ENCODE results near the gene DPP10. TPM values are rescaled to one million over a fixed set of nuclear protein-coding genes. Genes with fewer than 3 reads are reported as not detected.

DPP10 gene
- total and polyA plus RNA-seq, 10 of the 15 experiments (the other 5 are each of a cell fraction or from before 2014, with no cell fraction given) = not detected

DNA sequence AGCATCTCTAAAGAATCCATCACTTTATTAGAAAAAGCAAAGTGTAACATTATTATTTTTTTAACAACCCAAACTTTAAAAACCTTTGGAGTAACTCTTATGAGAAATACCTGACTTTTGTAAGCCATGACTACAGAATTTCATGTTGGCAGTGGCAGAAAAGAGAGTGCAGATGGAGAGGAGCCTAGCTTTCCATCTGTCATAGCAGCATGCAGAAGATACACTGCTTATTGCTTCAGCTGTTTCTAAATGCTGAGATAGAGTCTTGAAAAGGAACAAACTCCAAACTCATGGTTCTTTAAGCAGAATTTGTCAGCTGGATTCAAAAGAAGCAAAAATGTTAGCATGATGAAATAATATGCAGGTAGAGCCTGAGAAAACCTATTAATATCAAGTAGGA lies 1130.3 kb downstream of the DPP10 start:
- POLR2A ChIA-PET = no interaction called here
- DNase-seq (ENCODE audit: low read depth, low spot score) (no peak), FAIRE-seq (no peak), ATAC-seq (no peak)
- H3K9me3 ChIP-seq (replicated peaks; ENCODE audit: control insufficient read depth, insufficient read depth, low read length) = no peaks in the 10 kb centered on the region
- H3K27me3 ChIP-seq (replicated peaks in 1 of 2; ENCODE audit: control insufficient read depth in 2 of 2, insufficient read depth in 2 of 2, low read length in 1 of 2) = no peaks in the 10 kb centered on the region
- no peak overlapping the region for H3K9ac ChIP-seq (ENCODE audit: control insufficient read depth, insufficient read depth, low read length)
- no peak overlapping the region for H2AFZ ChIP-seq (ENCODE audit: control insufficient read depth, low read depth, low read length)
- H3K27ac ChIP-seq (ENCODE audit: control insufficient read depth, insufficient read depth) = no peak overlapping the region
- H3K79me2 ChIP-seq (ENCODE audit: control insufficient read depth, insufficient read depth, low read length) = no peaks in the 10 kb centered on the region
- H4K20me1 ChIP-seq (ENCODE audit: control insufficient read depth, insufficient read depth) = no peaks in the 10 kb centered on the region
- SMC1A ChIA-PET (ENCODE audit: uncharacterized antibody, unreplicated experiment) = no interaction called here
- no peaks in the 10 kb centered on the region for H3K4me1 ChIP-seq (ENCODE audit: control insufficient read depth, insufficient read depth, low read length)
- no peak overlapping the region for H3K4me3 ChIP-seq
- no TSS peak for BruUV-seq (replicated peaks)
- RAD21 ChIA-PET (ENCODE audit: unreplicated experiment) = no interaction called here
- intact Hi-C loops (cut with micrococcal nuclease; ENCODE audit: unreplicated experiment) (no loop called here), in situ Hi-C loops (cut with MboI) (no loop called here)
- no peak overlapping the region for H3K4me2 ChIP-seq (ENCODE audit: control insufficient read depth, insufficient read depth)
- CTCF ChIA-PET = no interaction called here
- H3K36me3 ChIP-seq (ENCODE audit: control insufficient read depth in 2 of 2, insufficient read depth in 2 of 2, low read length in 1 of 2) = no peaks in the 10 kb centered on the region
- TF ChIP-seq RCOR1 (conservative IDR thresholded peaks at IDR 0.05; ENCODE audit: low read depth, low read length) (no peak), NR2F1 (conservative IDR thresholded peaks at IDR 0.05) (no peak), ATF7 (IDR thresholded peaks at IDR 0.05; ENCODE audit: low read depth) (no peak), ZNF207 (IDR thresholded peaks at IDR 0.05; ENCODE audit: borderline replicate concordance) (no peak), NRF1 (conservative IDR thresholded peaks at IDR 0.05; ENCODE audit: low read depth, low read length) (no peak), NFYA (IDR thresholded peaks at IDR 0.05; ENCODE audit: borderline replicate concordance, low read depth, low read length) (no peak), HDAC2 (IDR thresholded peaks at IDR 0.05) (no peak), DPF2 (IDR thresholded peaks at IDR 0.05) (no peak), RAD21 (IDR thresholded peaks at IDR 0.05; ENCODE audit: insufficient read depth, low read depth, low read length) (no peak)
- TF ChIP-seq, protein P1, sequence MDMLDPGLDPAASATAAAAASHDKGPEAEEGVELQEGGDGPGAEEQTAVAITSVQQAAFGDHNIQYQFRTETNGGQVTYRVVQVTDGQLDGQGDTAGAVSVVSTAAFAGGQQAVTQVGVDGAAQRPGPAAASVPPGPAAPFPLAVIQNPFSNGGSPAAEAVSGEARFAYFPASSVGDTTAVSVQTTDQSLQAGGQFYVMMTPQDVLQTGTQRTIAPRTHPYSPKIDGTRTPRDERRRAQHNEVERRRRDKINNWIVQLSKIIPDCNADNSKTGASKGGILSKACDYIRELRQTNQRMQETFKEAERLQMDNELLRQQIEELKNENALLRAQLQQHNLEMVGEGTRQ (IDR thresholded peaks at IDR 0.05; ENCODE audit: borderline replicate concordance, low read depth, low read length) = no peak
- TF ChIP-seq, protein P2, sequence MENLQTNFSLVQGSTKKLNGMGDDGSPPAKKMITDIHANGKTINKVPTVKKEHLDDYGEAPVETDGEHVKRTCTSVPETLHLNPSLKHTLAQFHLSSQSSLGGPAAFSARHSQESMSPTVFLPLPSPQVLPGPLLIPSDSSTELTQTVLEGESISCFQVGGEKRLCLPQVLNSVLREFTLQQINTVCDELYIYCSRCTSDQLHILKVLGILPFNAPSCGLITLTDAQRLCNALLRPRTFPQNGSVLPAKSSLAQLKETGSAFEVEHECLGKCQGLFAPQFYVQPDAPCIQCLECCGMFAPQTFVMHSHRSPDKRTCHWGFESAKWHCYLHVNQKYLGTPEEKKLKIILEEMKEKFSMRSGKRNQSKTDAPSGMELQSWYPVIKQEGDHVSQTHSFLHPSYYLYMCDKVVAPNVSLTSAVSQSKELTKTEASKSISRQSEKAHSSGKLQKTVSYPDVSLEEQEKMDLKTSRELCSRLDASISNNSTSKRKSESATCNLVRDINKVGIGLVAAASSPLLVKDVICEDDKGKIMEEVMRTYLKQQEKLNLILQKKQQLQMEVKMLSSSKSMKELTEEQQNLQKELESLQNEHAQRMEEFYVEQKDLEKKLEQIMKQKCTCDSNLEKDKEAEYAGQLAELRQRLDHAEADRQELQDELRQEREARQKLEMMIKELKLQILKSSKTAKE (IDR thresholded peaks at IDR 0.05; ENCODE audit: low read depth, poor library complexity, severe bottlenecking) = no peak
- TF ChIP-seq, protein P3, sequence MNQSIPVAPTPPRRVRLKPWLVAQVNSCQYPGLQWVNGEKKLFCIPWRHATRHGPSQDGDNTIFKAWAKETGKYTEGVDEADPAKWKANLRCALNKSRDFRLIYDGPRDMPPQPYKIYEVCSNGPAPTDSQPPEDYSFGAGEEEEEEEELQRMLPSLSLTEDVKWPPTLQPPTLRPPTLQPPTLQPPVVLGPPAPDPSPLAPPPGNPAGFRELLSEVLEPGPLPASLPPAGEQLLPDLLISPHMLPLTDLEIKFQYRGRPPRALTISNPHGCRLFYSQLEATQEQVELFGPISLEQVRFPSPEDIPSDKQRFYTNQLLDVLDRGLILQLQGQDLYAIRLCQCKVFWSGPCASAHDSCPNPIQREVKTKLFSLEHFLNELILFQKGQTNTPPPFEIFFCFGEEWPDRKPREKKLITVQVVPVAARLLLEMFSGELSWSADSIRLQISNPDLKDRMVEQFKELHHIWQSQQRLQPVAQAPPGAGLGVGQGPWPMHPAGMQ (IDR thresholded peaks at IDR 0.05; ENCODE audit: borderline replicate concordance) = no peak
- TF ChIP-seq, protein P4, sequence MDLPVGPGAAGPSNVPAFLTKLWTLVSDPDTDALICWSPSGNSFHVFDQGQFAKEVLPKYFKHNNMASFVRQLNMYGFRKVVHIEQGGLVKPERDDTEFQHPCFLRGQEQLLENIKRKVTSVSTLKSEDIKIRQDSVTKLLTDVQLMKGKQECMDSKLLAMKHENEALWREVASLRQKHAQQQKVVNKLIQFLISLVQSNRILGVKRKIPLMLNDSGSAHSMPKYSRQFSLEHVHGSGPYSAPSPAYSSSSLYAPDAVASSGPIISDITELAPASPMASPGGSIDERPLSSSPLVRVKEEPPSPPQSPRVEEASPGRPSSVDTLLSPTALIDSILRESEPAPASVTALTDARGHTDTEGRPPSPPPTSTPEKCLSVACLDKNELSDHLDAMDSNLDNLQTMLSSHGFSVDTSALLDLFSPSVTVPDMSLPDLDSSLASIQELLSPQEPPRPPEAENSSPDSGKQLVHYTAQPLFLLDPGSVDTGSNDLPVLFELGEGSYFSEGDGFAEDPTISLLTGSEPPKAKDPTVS (IDR thresholded peaks at IDR 0.05; ENCODE audit: low read depth, low read length) = no peak
- TF ChIP-seq, protein P5, sequence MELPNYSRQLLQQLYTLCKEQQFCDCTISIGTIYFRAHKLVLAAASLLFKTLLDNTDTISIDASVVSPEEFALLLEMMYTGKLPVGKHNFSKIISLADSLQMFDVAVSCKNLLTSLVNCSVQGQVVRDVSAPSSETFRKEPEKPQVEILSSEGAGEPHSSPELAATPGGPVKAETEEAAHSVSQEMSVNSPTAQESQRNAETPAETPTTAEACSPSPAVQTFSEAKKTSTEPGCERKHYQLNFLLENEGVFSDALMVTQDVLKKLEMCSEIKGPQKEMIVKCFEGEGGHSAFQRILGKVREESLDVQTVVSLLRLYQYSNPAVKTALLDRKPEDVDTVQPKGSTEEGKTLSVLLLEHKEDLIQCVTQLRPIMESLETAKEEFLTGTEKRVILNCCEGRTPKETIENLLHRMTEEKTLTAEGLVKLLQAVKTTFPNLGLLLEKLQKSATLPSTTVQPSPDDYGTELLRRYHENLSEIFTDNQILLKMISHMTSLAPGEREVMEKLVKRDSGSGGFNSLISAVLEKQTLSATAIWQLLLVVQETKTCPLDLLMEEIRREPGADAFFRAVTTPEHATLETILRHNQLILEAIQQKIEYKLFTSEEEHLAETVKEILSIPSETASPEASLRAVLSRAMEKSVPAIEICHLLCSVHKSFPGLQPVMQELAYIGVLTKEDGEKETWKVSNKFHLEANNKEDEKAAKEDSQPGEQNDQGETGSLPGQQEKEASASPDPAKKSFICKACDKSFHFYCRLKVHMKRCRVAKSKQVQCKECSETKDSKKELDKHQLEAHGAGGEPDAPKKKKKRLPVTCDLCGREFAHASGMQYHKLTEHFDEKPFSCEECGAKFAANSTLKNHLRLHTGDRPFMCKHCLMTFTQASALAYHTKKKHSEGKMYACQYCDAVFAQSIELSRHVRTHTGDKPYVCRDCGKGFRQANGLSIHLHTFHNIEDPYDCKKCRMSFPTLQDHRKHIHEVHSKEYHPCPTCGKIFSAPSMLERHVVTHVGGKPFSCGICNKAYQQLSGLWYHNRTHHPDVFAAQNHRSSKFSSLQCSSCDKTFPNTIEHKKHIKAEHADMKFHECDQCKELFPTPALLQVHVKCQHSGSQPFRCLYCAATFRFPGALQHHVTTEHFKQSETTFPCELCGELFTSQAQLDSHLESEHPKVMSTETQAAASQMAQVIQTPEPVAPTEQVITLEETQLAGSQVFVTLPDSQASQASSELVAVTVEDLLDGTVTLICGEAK (IDR thresholded peaks at IDR 0.05; ENCODE audit: borderline replicate concordance) = no peak
- TF ChIP-seq, protein P6, sequence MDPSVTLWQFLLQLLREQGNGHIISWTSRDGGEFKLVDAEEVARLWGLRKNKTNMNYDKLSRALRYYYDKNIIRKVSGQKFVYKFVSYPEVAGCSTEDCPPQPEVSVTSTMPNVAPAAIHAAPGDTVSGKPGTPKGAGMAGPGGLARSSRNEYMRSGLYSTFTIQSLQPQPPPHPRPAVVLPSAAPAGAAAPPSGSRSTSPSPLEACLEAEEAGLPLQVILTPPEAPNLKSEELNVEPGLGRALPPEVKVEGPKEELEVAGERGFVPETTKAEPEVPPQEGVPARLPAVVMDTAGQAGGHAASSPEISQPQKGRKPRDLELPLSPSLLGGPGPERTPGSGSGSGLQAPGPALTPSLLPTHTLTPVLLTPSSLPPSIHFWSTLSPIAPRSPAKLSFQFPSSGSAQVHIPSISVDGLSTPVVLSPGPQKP (IDR thresholded peaks at IDR 0.05; ENCODE audit: low read depth, low read length) = no peak

All from GM12878 (cell line).